ENCODE results near the gene SRC.

DNA sequence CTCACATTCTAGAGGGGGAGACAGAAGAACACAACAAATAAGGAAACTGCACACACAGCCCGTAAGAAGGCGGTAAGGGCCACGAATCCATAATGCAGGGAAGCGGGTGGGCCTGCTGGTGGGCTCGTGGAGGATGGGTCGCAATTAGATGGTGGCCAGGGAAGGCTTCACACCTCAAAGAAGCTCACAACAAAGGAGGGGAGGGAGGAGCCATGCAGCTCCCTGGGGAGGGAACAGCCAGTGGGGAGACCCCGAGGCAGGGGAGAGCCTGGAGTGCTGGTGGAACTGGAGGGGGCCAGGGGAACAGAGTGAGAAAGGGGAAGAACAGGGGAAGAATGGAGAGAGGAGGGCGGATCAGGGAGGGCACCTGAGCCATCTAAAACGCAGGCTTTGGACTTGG is 13.4 kb downstream of the SRC start:
- TF ChIP-seq, protein P1, sequence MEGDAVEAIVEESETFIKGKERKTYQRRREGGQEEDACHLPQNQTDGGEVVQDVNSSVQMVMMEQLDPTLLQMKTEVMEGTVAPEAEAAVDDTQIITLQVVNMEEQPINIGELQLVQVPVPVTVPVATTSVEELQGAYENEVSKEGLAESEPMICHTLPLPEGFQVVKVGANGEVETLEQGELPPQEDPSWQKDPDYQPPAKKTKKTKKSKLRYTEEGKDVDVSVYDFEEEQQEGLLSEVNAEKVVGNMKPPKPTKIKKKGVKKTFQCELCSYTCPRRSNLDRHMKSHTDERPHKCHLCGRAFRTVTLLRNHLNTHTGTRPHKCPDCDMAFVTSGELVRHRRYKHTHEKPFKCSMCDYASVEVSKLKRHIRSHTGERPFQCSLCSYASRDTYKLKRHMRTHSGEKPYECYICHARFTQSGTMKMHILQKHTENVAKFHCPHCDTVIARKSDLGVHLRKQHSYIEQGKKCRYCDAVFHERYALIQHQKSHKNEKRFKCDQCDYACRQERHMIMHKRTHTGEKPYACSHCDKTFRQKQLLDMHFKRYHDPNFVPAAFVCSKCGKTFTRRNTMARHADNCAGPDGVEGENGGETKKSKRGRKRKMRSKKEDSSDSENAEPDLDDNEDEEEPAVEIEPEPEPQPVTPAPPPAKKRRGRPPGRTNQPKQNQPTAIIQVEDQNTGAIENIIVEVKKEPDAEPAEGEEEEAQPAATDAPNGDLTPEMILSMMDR (IDR thresholded peaks at IDR 0.05) = no peak
- no peak for TF ChIP-seq POLR2A (IDR thresholded peaks at IDR 0.05)
- TF ChIP-seq EP300 (IDR thresholded peaks at IDR 0.05) = no peak

All from tibial nerve (tissue), 4 donors.